Hepatocyte (in vitro differentiated cells): ENCODE results near the gene COPE.

Experiments used
- CTCF ChIP-seq: fragments of 200-600 bp; sonication (generic); IDR thresholded peaks from 2 replicates; pipeline ENCODE4 v1.5.1; 2016; ENCODE audit warnings: antibody characterized with exemption, mild to moderate bottlenecking; ENCODE audit not compliant: poor library complexity
- EZH2 ChIP-seq: fragments of 200-600 bp; sonication (generic); IDR thresholded peaks from 2 replicates; pipeline ENCODE4 v1.6.1; 2016; ENCODE audit warnings: antibody characterized with exemption, mild to moderate bottlenecking, borderline replicate concordance
- EZH2phosphoT487 ChIP-seq: fragments of 200-600 bp; sonication (generic); IDR thresholded peaks from one replicate; pipeline ENCODE4 v1.6.1; 2018; ENCODE audit warnings: antibody characterized with exemption, mild to moderate bottlenecking, low read depth, moderate library complexity; ENCODE audit not compliant: unreplicated experiment, severe bottlenecking

DNA sequence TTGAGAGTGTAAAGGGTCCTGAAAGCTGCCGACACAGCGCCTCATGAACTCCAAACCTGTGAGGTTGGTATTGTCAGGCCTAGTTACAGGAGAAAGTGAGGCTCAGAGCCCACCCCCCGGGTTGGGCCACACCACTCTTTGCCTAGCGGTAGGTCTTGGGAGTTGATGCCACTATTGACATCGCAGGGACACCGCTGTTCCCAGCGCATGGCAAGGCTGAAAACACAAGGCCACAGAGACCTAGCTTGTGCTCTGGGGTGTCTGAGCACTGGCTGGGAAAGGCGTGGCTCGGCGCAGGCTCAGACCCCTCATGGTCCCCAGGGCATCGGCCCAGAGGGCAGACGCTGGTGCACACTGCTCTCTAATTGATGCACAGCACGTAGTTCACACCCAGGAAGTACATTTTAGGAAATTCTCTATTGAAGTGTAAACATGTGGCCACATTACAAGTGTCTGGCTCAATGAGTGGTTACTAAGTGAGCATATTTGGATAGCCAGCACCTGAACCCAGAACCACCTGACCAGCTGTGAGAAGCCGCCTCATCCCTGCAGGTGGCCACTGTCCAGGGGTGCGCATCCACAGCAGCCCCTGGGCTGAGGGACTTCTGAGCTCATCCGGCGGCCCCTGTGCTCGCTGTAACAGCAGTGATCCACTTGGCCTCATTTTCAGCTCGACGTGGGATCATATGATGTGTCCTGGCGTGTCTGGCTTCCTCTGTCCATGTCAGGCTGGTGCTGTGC, 60.1 kb downstream of the COPE start:
- no peak for TF ChIP-seq EZH2phosphoT487
- no peak for TF ChIP-seq EZH2
- no peak for TF ChIP-seq CTCF
